Measurements from ENCODE around the gene SYT5. TPM values are rescaled to one million over a fixed set of nuclear protein-coding genes. Genes with fewer than 3 reads are reported as not detected.

SYT5 gene
- total and polyA plus RNA-seq, 9 of the 15 experiments (the other 6 are each of a cell fraction or from before 2014, with no cell fraction given), result 1.3 to 20.9 (median 8.8) TPM

- no peak for TF ChIP-seq ZNF586 (CRISPR knock-in tag; conservative IDR thresholded peaks at IDR 0.05)
- TF ChIP-seq ATF2 (CRISPR knock-in tag; IDR thresholded peaks at IDR 0.05), result no peak
- TF ChIP-seq SRSF9 (IDR thresholded peaks at IDR 0.05; ENCODE audit: borderline replicate concordance, low read depth, low read length), result no peak
- no peak for TF ChIP-seq GABPA (tag; conservative IDR thresholded peaks at IDR 0.05; ENCODE audit: low read depth)
- TF ChIP-seq ZFX (CRISPR knock-in tag; IDR thresholded peaks at IDR 0.05), result no peak
- no peak for TF ChIP-seq ZNF518B (CRISPR knock-in tag; IDR thresholded peaks at IDR 0.05)
- no peak for TF ChIP-seq ZNF551 (CRISPR knock-in tag; IDR thresholded peaks at IDR 0.05)
- no peak for TF ChIP-seq ZNF707 (CRISPR knock-in tag; conservative IDR thresholded peaks at IDR 0.05)
These were observed 19.7 kb downstream of the SYT5 start (continued) for GRCh38 chr19:55160128-55160985.
